DOHH2 (cell line): ENCODE results near the gene HTR6.

Source experiments
- CTCF ChIP-seq: fragments of 200-600 bp; sonication (generic); IDR thresholded peaks from one replicate; pipeline ENCODE4 v1.5.1; 2014; ENCODE audit warnings: antibody characterized with exemption, mild to moderate bottlenecking, low read depth, low read length; ENCODE audit not compliant: poor library complexity, severe bottlenecking
- EZH2phosphoT487 ChIP-seq: fragments of 200-600 bp; sonication (generic); IDR thresholded peaks from 2 replicates; pipeline ENCODE4 v1.6.1; 2017; ENCODE audit warnings: borderline replicate concordance, mild to moderate bottlenecking, antibody characterized with exemption, low read length, moderate library complexity, mixed read lengths

- TF ChIP-seq CTCF (no peak), EZH2phosphoT487 (no peak)
Observed at GRCh38 chr1:19723874-19724273, 59.2 kb downstream of the HTR6 start.
